Mesendoderm (in vitro differentiated cells): ENCODE measurements around the gene B3GNT9.

ENCODE experiments used
- DNase-seq: peaks from one replicate; pipeline ENCODE4 v3.0.0; 2013
- H2AK5ac ChIP-seq: 2 replicates; pipeline ENCODE4 v1.6.1; 2013; ENCODE audit warnings: low read length, inconsistent platforms
- H2BK120ac ChIP-seq: 2 replicates; pipeline ENCODE4 v1.6.1; 2013; ENCODE audit warnings: low read depth, mild to moderate bottlenecking, low read length, moderate library complexity, mixed read lengths
- H2BK15ac ChIP-seq: replicated peaks from 2 replicates; pipeline ENCODE4 v1.6.1; 2013; ENCODE audit warnings: low read depth, mild to moderate bottlenecking, moderate library complexity
- H2BK5ac ChIP-seq: 2 replicates; pipeline ENCODE4 v1.6.1; 2013; ENCODE audit warnings: low read length, inconsistent platforms
- H3K18ac ChIP-seq: 2 replicates; pipeline ENCODE4 v1.6.1; 2013; ENCODE audit warnings: mild to moderate bottlenecking, low read length, mixed read lengths
- H3K23ac ChIP-seq: one replicate; pipeline ENCODE4 v1.6.1; 2013; ENCODE audit warnings: low read length
- H3K27ac ChIP-seq: 2 replicates; pipeline ENCODE4 v1.5.1; 2013; ENCODE audit warnings: low read depth, mild to moderate bottlenecking, inconsistent platforms, low read length, moderate library complexity
- H3K27me3 ChIP-seq: 2 replicates; pipeline ENCODE4 v1.6.1; 2013; ENCODE audit warnings: low read length, control low read depth, mild to moderate bottlenecking, inconsistent platforms; ENCODE audit not compliant: insufficient read depth, poor library complexity
- H3K36me3 ChIP-seq: 2 replicates; pipeline ENCODE4 v1.6.1; 2013; ENCODE audit warnings: low read length, inconsistent platforms; ENCODE audit not compliant: control insufficient read depth, insufficient read depth
- H3K4ac ChIP-seq: one replicate; pipeline ENCODE4 v1.6.1; 2013; ENCODE audit warnings: low read depth, mild to moderate bottlenecking, low read length, moderate library complexity
- H3K4me1 ChIP-seq: 2 replicates; pipeline ENCODE4 v1.6.1; 2013; ENCODE audit warnings: low read depth, low read length, inconsistent platforms; ENCODE audit not compliant: control insufficient read depth
- H3K4me2 ChIP-seq: 2 replicates; pipeline ENCODE4 v1.6.1; 2013; ENCODE audit warnings: low read length
- H3K4me3 ChIP-seq: 2 replicates; pipeline ENCODE4 v1.5.1; 2013; ENCODE audit warnings: mild to moderate bottlenecking, low read length
- H3K56ac ChIP-seq: one replicate; pipeline ENCODE4 v1.6.1; 2013; ENCODE audit warnings: low read length
- H3K79me1 ChIP-seq: 2 replicates; pipeline ENCODE4 v1.6.1; 2013; ENCODE audit warnings: low read length, inconsistent platforms
- H3K79me2 ChIP-seq: 2 replicates; pipeline ENCODE4 v1.6.1; 2013; ENCODE audit warnings: mild to moderate bottlenecking, low read length; ENCODE audit not compliant: control insufficient read depth, insufficient read depth
- H3K9ac ChIP-seq: 2 replicates; pipeline ENCODE4 v1.6.1; 2013; ENCODE audit warnings: low read length, inconsistent platforms
- H4K5ac ChIP-seq: one replicate; pipeline ENCODE4 v1.6.1; 2013; ENCODE audit warnings: low read length
- H4K8ac ChIP-seq: one replicate; pipeline ENCODE4 v1.6.1; 2013; ENCODE audit warnings: low read depth, mild to moderate bottlenecking, control low read depth, low read length, moderate library complexity
- WGBS: extraction: QIAGEN DNeasy Blood & Tissue Kit; methylation state at CpG from one replicate; pipeline ENCODE4 v1.1.7; 2013; ENCODE audit warnings: low lambda C conversion rate, missing lambda C conversion rate; ENCODE audit not compliant: insufficient coverage; ENCODE audit errors: extremely low coverage; 5-methylcytosine and 5-hydroxymethylcytosine counted together

The B3GNT9 gene

DNA sequence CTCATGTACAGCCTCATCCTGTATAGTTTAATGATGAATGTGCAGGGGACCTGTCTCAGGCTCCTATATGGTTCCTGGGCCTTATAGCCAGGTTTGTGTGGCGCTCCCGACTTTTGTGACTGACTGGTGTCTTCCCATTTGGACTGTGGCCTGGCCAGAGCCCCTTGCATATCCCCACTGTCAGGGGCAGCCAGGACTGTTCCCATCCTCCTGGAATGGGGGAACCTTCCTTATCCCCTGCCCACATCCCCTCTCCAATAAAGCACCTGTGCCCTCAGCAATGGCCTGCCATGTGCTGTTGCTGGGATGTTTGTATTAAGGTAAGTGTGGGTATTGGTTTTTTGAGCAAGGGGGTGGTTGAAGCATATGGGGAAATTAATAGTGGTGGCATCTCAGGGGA lies 2.6 kb downstream of the B3GNT9 start:
- Histone ChIP-seq H2AK5ac (no peak overlapping the region), H3K79me2 (no peaks in the 10 kb centered on the region), H2BK120ac (no peak overlapping the region), H3K4me3 (no peak overlapping the region), H3K4ac (no peak overlapping the region), H3K23ac (no peak overlapping the region), H3K18ac (no peak overlapping the region), H2BK5ac (no peak overlapping the region), H4K8ac (no peak overlapping the region), H3K56ac (no peak overlapping the region), H3K27me3 (peaks cover 6% of the 10 kb centered on the region), H3K4me1 (no peaks in the 10 kb centered on the region), H3K9ac (no peak overlapping the region), H3K79me1 (no peaks in the 10 kb centered on the region), H2BK15ac (no peak overlapping the region), H3K36me3 (peaks cover 3% of the 10 kb centered on the region), H3K27ac (no peak overlapping the region), H3K4me2 (no peak overlapping the region), H4K5ac (no peak overlapping the region)
- no CpG with 5 or more reads among the region's 2 CpGs for WGBS
- DNase-seq: no peak

DNA sequence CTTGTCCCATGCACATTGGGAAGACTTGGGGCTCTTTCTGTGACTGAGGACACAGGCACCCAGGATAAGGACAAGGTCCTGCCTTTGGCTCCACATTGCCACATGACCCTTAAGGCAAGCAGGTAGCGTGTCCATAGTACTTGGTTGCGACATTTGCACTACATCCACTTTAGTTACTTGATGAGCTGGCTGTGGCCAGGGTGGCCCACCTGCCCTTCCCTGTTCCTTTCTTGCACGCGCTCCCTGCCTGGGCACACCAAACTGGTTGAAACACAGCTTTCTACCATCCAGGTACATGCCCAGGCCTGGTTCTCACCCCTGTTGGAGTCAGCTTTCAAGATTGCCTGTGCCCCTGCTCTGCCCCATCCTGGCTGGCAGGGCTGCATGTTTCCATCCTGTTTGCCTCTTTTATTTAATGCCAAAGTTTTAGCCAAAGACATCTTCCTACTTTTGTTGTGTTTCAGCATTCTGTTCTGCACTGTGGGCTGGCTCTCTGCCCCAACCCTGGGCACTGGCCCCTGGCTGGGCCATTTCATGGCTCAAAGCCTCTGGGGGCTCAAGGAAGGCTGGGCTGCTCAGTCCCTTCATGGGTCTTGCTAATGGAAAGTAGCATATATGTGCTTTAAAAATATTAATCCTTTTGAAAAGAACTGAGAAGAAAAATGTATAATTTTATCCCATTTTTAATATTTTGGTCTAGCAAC lies 3.2 kb downstream of the B3GNT9 start:
- Histone ChIP-seq H3K79me1 (no peaks in the 10 kb centered on the region), H3K4ac (no peak overlapping the region), H3K56ac (no peak overlapping the region), H3K27ac (no peak overlapping the region), H3K4me3 (no peak overlapping the region), H3K18ac (no peak overlapping the region), H3K4me2 (no peak overlapping the region), H2BK120ac (no peak overlapping the region), H2BK5ac (no peak overlapping the region), H4K8ac (no peak overlapping the region), H3K27me3 (no peaks in the 10 kb centered on the region), H4K5ac (no peak overlapping the region), H2BK15ac (no peak overlapping the region), H3K23ac (no peak overlapping the region), H3K36me3 (peaks cover 4% of the 10 kb centered on the region), H3K79me2 (no peaks in the 10 kb centered on the region), H3K4me1 (no peaks in the 10 kb centered on the region), H2AK5ac (no peak overlapping the region), H3K9ac (no peak overlapping the region)
- no CpG with 5 or more reads among the region's 4 CpGs for WGBS
- no peak for DNase-seq

DNA sequence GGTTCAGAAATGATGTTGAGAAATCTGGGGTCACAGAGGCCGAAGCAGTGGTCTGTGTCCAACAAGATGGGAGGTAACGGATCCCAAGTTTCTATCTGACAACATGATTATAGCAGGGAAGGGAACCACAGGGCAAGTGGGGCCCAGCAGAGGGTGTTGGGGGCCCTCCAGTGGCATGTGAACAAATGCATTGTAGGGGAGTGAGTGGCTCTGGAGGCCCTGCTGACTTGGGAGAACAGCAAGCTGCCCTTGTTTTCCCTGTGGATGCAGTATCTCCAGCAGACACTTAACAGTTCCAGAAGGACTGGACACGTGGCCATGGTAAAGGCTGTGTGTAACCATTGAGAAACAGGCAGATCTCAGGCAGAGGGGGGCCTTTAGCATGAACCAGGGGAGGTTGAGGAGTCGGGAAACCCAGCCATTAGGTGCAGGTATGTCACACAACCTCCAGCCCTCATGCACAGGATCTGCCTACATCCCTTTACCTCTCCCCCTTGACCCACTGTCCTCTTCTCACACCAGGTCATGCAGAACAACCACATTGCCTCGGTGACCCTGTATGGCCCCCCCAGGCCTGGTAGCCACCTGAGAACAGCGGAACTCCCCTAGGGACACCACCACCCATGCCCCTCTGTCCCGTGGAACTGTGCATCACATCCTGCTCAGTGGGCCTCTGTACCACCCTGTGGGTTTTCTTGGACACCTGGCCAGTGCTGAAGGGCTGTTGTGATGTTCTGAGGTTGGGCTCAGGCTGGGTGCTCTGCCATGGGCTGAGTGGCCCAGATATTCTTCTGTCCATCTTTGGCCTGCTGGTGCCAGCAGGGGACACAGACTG lies 4.1 kb downstream of the B3GNT9 start:
- Histone ChIP-seq H2AK5ac (no peak overlapping the region), H2BK15ac (no peak overlapping the region), H4K5ac (no peak overlapping the region), H3K79me2 (no peaks in the 10 kb centered on the region), H3K27ac (no peak overlapping the region), H2BK5ac (no peak overlapping the region), H3K4ac (no peak overlapping the region), H2BK120ac (no peak overlapping the region), H3K4me3 (no peak overlapping the region), H3K79me1 (no peaks in the 10 kb centered on the region), H3K56ac (no peak overlapping the region), H4K8ac (no peak overlapping the region), H3K18ac (no peak overlapping the region), H3K23ac (no peak overlapping the region), H3K4me1 (no peaks in the 10 kb centered on the region), H3K4me2 (no peak overlapping the region), H3K36me3 (peaks cover 4% of the 10 kb centered on the region), H3K9ac (no peak overlapping the region), H3K27me3 (no peaks in the 10 kb centered on the region)
- no peak for DNase-seq
- no CpG with 5 or more reads among the region's 7 CpGs for WGBS

DNA sequence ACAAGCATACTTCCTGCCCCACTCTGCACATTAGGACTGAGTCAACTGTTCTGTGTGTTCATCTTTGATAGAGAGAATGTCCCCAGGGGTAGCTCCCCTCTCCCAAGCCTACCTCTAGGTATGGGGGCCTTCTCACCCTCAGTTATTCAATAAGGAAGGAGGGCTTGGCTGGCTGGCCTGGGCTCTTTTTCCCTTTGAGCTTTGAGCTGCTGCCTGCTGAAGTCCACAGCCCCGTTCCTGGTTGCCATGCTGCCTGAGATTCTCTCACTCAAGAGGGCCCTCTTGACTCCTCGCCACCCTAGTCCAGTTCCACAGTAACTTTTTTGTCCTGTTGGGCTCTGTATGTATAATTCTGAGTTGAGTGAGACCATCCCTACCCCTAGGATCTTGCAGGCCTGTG lies 5.1 kb downstream of the B3GNT9 start:
- Histone ChIP-seq H3K79me1 (no peaks in the 10 kb centered on the region), H3K4ac (no peak overlapping the region), H3K79me2 (no peaks in the 10 kb centered on the region), H2AK5ac (no peak overlapping the region), H3K4me2 (no peak overlapping the region), H3K4me1 (no peaks in the 10 kb centered on the region), H2BK120ac (no peak overlapping the region), H3K23ac (no peak overlapping the region), H3K9ac (no peak overlapping the region), H3K36me3 (peaks cover 4% of the 10 kb centered on the region), H4K5ac (no peak overlapping the region), H2BK5ac (no peak overlapping the region), H2BK15ac (no peak overlapping the region), H3K56ac (no peak overlapping the region), H3K18ac (no peak overlapping the region), H3K4me3 (no peak overlapping the region), H4K8ac (no peak overlapping the region), H3K27me3 (no peaks in the 10 kb centered on the region), H3K27ac (no peak overlapping the region)
- no peak for DNase-seq
- no CpG with 5 or more reads among the region's 2 CpGs for WGBS

DNA sequence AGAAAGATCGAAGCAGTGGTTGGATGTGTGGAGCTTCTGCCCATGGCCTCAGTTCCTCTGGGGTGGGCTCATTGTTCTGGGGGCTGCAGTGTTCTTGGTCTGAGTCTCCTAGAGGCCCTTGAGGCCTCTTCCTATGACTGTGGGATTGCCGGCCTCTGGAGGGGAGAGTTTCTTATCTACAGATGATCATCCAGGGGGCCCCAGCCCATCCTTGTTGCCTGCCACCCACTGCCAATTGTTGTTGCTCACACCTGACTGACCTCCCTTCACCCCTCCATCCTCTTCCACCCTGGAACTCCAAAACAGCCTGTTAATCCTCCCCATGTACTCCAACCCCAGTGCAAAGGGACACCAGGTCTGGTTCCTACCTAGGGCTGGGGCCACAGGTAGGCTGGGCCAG lies 5.9 kb downstream of the B3GNT9 start:
- no peak overlapping the region for H2BK15ac ChIP-seq
- H2BK5ac ChIP-seq: no peak overlapping the region
- no peaks in the 10 kb centered on the region for H3K27me3 ChIP-seq
- H3K4me3 ChIP-seq: no peak overlapping the region
- no peak overlapping the region for H3K18ac ChIP-seq
- no peak overlapping the region for H3K4ac ChIP-seq
- no peak overlapping the region for H3K27ac ChIP-seq
- DNase-seq: no peak
- H3K79me2 ChIP-seq: no peaks in the 10 kb centered on the region
- no peak overlapping the region for H3K9ac ChIP-seq
- no peaks in the 10 kb centered on the region for H3K4me1 ChIP-seq
- no peaks in the 10 kb centered on the region for H3K79me1 ChIP-seq
- peaks cover 4% of the 10 kb centered on the region for H3K36me3 ChIP-seq
- WGBS: no CpG with 5 or more reads among the region's 2 CpGs
- no peak overlapping the region for H2BK120ac ChIP-seq
- H4K8ac ChIP-seq: no peak overlapping the region
- no peak overlapping the region for H3K56ac ChIP-seq
- H2AK5ac ChIP-seq: no peak overlapping the region
- H3K4me2 ChIP-seq: no peak overlapping the region
- H3K23ac ChIP-seq: no peak overlapping the region
- no peak overlapping the region for H4K5ac ChIP-seq
